K562 (cell line): ENCODE results near the gene WDR93. TPM values are rescaled to one million over a fixed set of nuclear protein-coding genes. Genes with fewer than 3 reads are reported as not detected.

Source experiments
- ATAC-seq: fragments of 200-7000 bp; cut with Tn5 transposase; 3 replicates; pipeline ENCODE4 v1.9.1; 2020; ENCODE audit warnings: moderate library complexity
- BruUV-seq: library from RNA; stranded (reverse); fragments of 400-500 nt; replicated peaks from 2 replicates; lab custom pipeline; 2021; lab: Mats Ljungman, UMichigan
- CTCF ChIA-PET: fragments of 300-600 bp; formaldehyde crosslinking; extraction: SDS; loops from one replicate; lab custom pipeline; 2021; ENCODE audit warnings: low intra/inter-chr PET ratio; lab: Yijun Ruan, JAX
- POLR2A ChIA-PET: fragments of 300-600, 350-650 bp; sonication (Branson Sonifier 250); formaldehyde crosslinking; extraction: SDS; loops from one replicate; lab custom pipeline; 2021; ENCODE audit warnings: antibody characterized with exemption, inconsistent platforms; lab: Yijun Ruan, JAX
- DNase-seq, 4 experiments: peaks; one replicate each; pipeline versions ENCODE4 v3.0.0 to v3.0.0-alpha.2; 2011 to 2018; ENCODE audit warnings: low spot score in 3 of 4, mixed read lengths in 3 of 4; ENCODE audit errors: extremely low read depth in 1 of 4
- FAIRE-seq: peaks from 2 replicates; lab custom pipeline; 2011; peaks lifted over from hg19 to GRCh38; lab: Jason Lieb, UNC
- H2AFZ ChIP-seq: 2 replicates; pipeline ENCODE4 v1.6.0; 2011; ENCODE audit warnings: low read depth, low read length, control low read depth, inconsistent platforms
- H3K27ac ChIP-seq: fragments of 200-600 bp; 3 replicates; pipeline ENCODE4 v1.8.0; 2011; ENCODE audit warnings: low read depth, mild to moderate bottlenecking, control low read depth, inconsistent platforms, low read length, moderate library complexity, mixed read lengths; ENCODE audit errors: extremely low read depth
- H3K27me3 ChIP-seq, 2 experiments: fragments of 300-600 bp in 1 of 2; 2 replicates in 1 of 2; 3 replicates in 1 of 2; pipeline versions ENCODE4 v1.6.0 to v1.8.0; 2011; ENCODE audit warnings: inconsistent platforms in 2 of 2, low read length in 2 of 2, mild to moderate bottlenecking in 1 of 2, mixed read lengths in 1 of 2, moderate library complexity in 1 of 2; ENCODE audit not compliant: control insufficient read depth in 2 of 2, insufficient read depth in 2 of 2
- H3K36me3 ChIP-seq: fragments of 300-600 bp; 3 replicates; pipeline ENCODE4 v1.8.0; 2011; ENCODE audit warnings: mild to moderate bottlenecking, low read length, inconsistent platforms; ENCODE audit not compliant: control insufficient read depth, insufficient read depth
- H3K4me1 ChIP-seq, 2 experiments: fragments of 200-600 bp in 1 of 2; replicated peaks in 1 of 2; 2 replicates in 1 of 2; 3 replicates in 1 of 2; pipeline versions ENCODE4 v1.5.1 to v1.8.0; 2011; ENCODE audit warnings: inconsistent platforms in 2 of 2, low read length in 2 of 2, mild to moderate bottlenecking in 1 of 2, mixed read lengths in 1 of 2, moderate library complexity in 1 of 2; ENCODE audit not compliant: control insufficient read depth in 2 of 2, insufficient read depth in 2 of 2
- H3K4me2 ChIP-seq: 2 replicates; pipeline ENCODE4 v1.6.1; 2011; ENCODE audit warnings: low read length, control low read depth, inconsistent platforms, mixed read lengths; ENCODE audit not compliant: insufficient read depth
- H3K4me3 ChIP-seq: fragments of 200-600 bp; sonication (generic), shearing (Covaris generic); 2 replicates; pipeline ENCODE4 v1.5.1; 2016; ENCODE audit warnings: control low read depth, inconsistent platforms
- H3K79me2 ChIP-seq: fragments of 200-600 bp; 3 replicates; pipeline ENCODE4 v1.8.0; 2011; ENCODE audit warnings: low read length, inconsistent platforms; ENCODE audit not compliant: control insufficient read depth, insufficient read depth
- H3K9ac ChIP-seq, 2 experiments: 2 replicates each; pipeline versions ENCODE4 v1.6.0 to v1.6.1; 2011; ENCODE audit warnings: low read depth in 2 of 2, low read length in 2 of 2, control low read depth in 1 of 2, inconsistent platforms in 1 of 2, mild to moderate bottlenecking in 1 of 2, mixed read lengths in 1 of 2; ENCODE audit not compliant: insufficient read depth in 1 of 2
- H3K9me1 ChIP-seq: one replicate; pipeline ENCODE4 v1.6.0; 2011; ENCODE audit warnings: inconsistent platforms, mild to moderate bottlenecking, low read length, moderate library complexity; ENCODE audit not compliant: control insufficient read depth, insufficient read depth
- H3K9me3 ChIP-seq: replicated peaks from 2 replicates; pipeline ENCODE4 v1.5.1; 2011; ENCODE audit warnings: low read depth, low read length, inconsistent platforms; ENCODE audit not compliant: control insufficient read depth, insufficient read depth
- H4K20me1 ChIP-seq: replicated peaks from 2 replicates; pipeline ENCODE4 v1.6.1; 2011; ENCODE audit warnings: low read length, inconsistent platforms, mixed read lengths; ENCODE audit not compliant: control insufficient read depth, insufficient read depth
- BHLHE40 ChIP-seq: IDR thresholded peaks from 2 replicates; pipeline ENCODE4 v1.6.1; 2011; ENCODE audit warnings: low read length, improper control_type of control experiment
- CBX1 ChIP-seq: sonication (generic); IDR thresholded peaks from 2 replicates; pipeline ENCODE4 v1.6.1; 2016; ENCODE audit warnings: antibody characterized with exemption, low read depth, mild to moderate bottlenecking
- IRF2 ChIP-seq: sonication (generic); formaldehyde crosslinking; IDR thresholded peaks from 2 replicates; pipeline ENCODE4 v1.8.1; 2022; ENCODE audit warnings: mild to moderate bottlenecking, missing genetic modification reagents
- KLF13 ChIP-seq: fragments of 450-650 bp; IDR thresholded peaks from 2 replicates; pipeline ENCODE4 v1.6.1; 2016; ENCODE audit warnings: missing genetic modification characterization, low read depth, mild to moderate bottlenecking, missing compliant biosample characterization, moderate library complexity, borderline replicate concordance
- MYNN ChIP-seq, 2 experiments: sonication (generic); formaldehyde crosslinking in 1 of 2; IDR thresholded peaks; 2 replicates each; pipeline versions ENCODE4 v1.5.0 to v1.6.1; 2016 to 2020; ENCODE audit warnings: antibody characterized with exemption in 1 of 2, missing genetic modification reagents in 1 of 2
- NEUROD1 ChIP-seq: fragments of 150-350 bp; IDR thresholded peaks from 2 replicates; pipeline ENCODE4 v1.6.1; 2014; ENCODE audit warnings: borderline replicate concordance, low read length, low read depth; ENCODE audit not compliant: partially characterized antibody
- ZNF274 ChIP-seq: IDR thresholded peaks from 2 replicates; pipeline ENCODE4 v1.6.1; 2011; ENCODE audit warnings: low read depth, mild to moderate bottlenecking, low read length, moderate library complexity, borderline replicate concordance
- WGBS: fragments of 100-300 bp; shearing (Covaris generic); methylation state at CpG from one replicate; pipeline ENCODE4 v1.1.6; 2016; ENCODE audit warnings: low coverage, mixed read lengths; ENCODE audit not compliant: insufficient coverage; ENCODE audit errors: missing lambda C conversion rate; 5-methylcytosine and 5-hydroxymethylcytosine counted together
- in situ Hi-C: fragments of 300-500 bp; cut with MboI; formaldehyde crosslinking; loops from 4 replicates; pipeline ENCODE4 v1.15.0; 2018; ENCODE audit warnings: inconsistent platforms, mixed read lengths
- intact Hi-C: fragments of 100-400 bp; cut with micrococcal nuclease; formaldehyde crosslinking; loops from 2 replicates; pipeline ENCODE4 v1.14.2; 2022
- polyA plus RNA-seq, 8 experiments: library from polyadenylated mRNA; depleted of rRNA in 4 of 8; stranded (reverse) in 5 of 8; unstranded in 3 of 8; fragments of >200 nt; fragmentation: Nextera tagmentation in 2 of 8; fragmentation: Illumina TruSeq in 1 of 8; extraction: Ambion mirVana in 2 of 8; extraction: Trizol in 1 of 8; gene quantifications; 2 replicates each; pipeline versions ENCODE4 v1.2.1 to v1.2.3, GENCODE V29; 2011 to 2014; ENCODE audit warnings: inconsistent platforms in 1 of 8, missing spikeins in 1 of 8
- total RNA-seq, 7 experiments: library from RNA; depleted of rRNA in 6 of 7; stranded (reverse); fragments of >200 nt in 6 of 7; fragmentation: Illumina TruSeq in 2 of 7; extraction: Trizol in 2 of 7; gene quantifications; 2 replicates each; pipeline versions ENCODE4 v1.2.1 to v1.2.3, GENCODE V29; 2011 to 2021; ENCODE audit warnings: low replicate concordance in 1 of 7
- TF ChIP-seq, protein P1 (sequence below): sonication (generic); formaldehyde crosslinking; IDR thresholded peaks from 2 replicates; pipeline ENCODE4 v1.8.1; 2023; ENCODE audit warnings: mild to moderate bottlenecking, missing genetic modification reagents, moderate library complexity

Gene WDR93
- total and polyA plus RNA-seq, 9 of the 15 experiments (the other 6 are each of a cell fraction or from before 2014, with no cell fraction given) = not detected

DNA sequence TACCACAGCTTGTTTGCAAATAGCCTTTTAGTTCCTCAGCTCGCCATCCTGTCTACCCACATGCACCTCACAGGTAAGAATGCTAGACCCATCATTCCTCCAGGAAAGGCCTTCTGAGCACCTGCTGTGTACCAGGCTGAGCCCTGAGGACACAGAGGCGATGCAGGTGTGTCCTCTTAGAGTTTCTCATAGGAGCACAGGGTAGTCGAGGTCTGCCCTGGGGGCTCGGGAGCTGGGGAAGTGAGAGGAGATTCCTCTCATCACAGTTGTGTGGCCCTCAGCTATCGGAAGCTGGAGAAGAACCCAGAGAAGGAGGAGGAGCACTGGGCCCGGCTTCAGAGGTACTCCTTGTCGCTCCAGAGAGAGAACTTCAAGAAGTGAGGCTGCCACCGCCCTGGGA is 52.4 kb downstream of the WDR93 start:
- Histone ChIP-seq H3K4me1 (peaks cover 0 to 15% of the 10 kb centered on the region in 2 experiments; a peak in 2 of 5 replicates), H3K4me3 (no peak overlapping the region), H3K9me3 (no peaks in the 10 kb centered on the region), H2AFZ (no peak overlapping the region), H3K4me2 (no peak overlapping the region), H3K9ac (peak overlapping the region in 1 of 2 experiments; percentile 64; a peak in 1 of 4 replicates), H3K9me1 (no peaks in the 10 kb centered on the region), H3K27me3 (peaks cover 7 to 50% of the 10 kb centered on the region in 2 experiments; a peak in 3 of 5 replicates), H3K36me3 (no peaks in the 10 kb centered on the region), H4K20me1 (no peaks in the 10 kb centered on the region), H3K27ac (no peak overlapping the region), H3K79me2 (no peaks in the 10 kb centered on the region)
- CTCF ChIA-PET = interaction anchor here (0.6 kb wide), 1 partner anchor 328 kb away, joined by 3 read pairs; no protein-coding TSS in a partner anchor
- POLR2A ChIA-PET = no interaction called here
- 11% methylated on average over 8 of the region's 8 CpGs for WGBS
- in situ Hi-C loops = no loop called here
- DNase-seq = peak in 1 of 4 experiments; percentile 1
- no TSS peak for BruUV-seq
- no peak for FAIRE-seq
- no peak for ATAC-seq
- intact Hi-C loops = loop anchor here (1.0 to 10.0 kb wide), 4 partner anchors 132 to 542 kb away; no protein-coding TSS in a partner anchor
- TF ChIP-seq IRF2 (CRISPR knock-in tag) = no peak
- TF ChIP-seq, protein P1, sequence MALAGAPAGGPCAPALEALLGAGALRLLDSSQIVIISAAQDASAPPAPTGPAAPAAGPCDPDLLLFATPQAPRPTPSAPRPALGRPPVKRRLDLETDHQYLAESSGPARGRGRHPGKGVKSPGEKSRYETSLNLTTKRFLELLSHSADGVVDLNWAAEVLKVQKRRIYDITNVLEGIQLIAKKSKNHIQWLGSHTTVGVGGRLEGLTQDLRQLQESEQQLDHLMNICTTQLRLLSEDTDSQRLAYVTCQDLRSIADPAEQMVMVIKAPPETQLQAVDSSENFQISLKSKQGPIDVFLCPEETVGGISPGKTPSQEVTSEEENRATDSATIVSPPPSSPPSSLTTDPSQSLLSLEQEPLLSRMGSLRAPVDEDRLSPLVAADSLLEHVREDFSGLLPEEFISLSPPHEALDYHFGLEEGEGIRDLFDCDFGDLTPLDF (CRISPR knock-in tag) = no peak
- no peak for TF ChIP-seq NEUROD1

DNA sequence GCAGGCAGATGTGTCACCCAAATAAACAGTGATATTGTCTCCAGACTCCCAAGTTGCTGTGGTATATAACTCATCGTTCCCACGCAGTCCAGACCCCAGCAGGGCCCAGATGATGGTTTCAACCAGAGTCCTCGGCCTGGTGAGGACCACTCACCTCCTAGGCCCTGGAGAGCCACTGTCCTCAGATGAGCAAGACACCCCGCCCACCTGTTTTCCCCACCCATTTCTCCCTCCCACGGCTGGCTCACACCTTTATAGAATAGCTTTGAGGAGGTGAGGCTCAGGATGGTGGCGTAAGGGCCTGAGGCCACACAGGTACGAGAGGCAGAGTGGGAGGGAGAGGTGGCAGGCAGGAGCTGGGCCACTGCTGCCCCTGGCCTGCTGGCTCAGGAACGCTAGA is 53.0 kb downstream of the WDR93 start:
- no peak overlapping the region for H3K4me3 ChIP-seq
- ATAC-seq = no peak
- no peak for FAIRE-seq
- BruUV-seq = no TSS peak
- H3K4me1 ChIP-seq = peaks cover 0 to 17% of the 10 kb centered on the region in 2 experiments; a peak in 2 of 5 replicates
- H3K9me1 ChIP-seq = no peaks in the 10 kb centered on the region
- H3K4me2 ChIP-seq = no peak overlapping the region
- in situ Hi-C loops (no loop called here), intact Hi-C loops (loop anchor here (1.0 to 10.0 kb wide), 4 partner anchors 132 to 541 kb away; no protein-coding TSS in a partner anchor)
- H4K20me1 ChIP-seq = no peaks in the 10 kb centered on the region
- H2AFZ ChIP-seq = no peak overlapping the region
- DNase-seq = peak in 1 of 4 experiments; percentile 6
- POLR2A ChIA-PET = no interaction called here
- no peaks in the 10 kb centered on the region for H3K79me2 ChIP-seq
- H3K9me3 ChIP-seq = no peaks in the 10 kb centered on the region
- no peaks in the 10 kb centered on the region for H3K36me3 ChIP-seq
- no peak overlapping the region for H3K27ac ChIP-seq
- CTCF ChIA-PET = no interaction called here
- H3K27me3 ChIP-seq = peaks cover 7 to 50% of the 10 kb centered on the region in 2 experiments; a peak in 3 of 5 replicates
- H3K9ac ChIP-seq = peak overlapping the region in 1 of 2 experiments; percentile 11; a peak in 1 of 4 replicates
- 7% methylated on average over 8 of the region's 8 CpGs for WGBS
- no peak for TF ChIP-seq KLF13 (tag)
- TF ChIP-seq ZNF274 = no peak
- TF ChIP-seq MYNN (IDR thresholded peaks at IDR 0.05) = no peak
- TF ChIP-seq MYNN (CRISPR knock-in tag; IDR thresholded peaks at IDR 0.05) = no peak
- TF ChIP-seq BHLHE40 = no peak
- no peak for TF ChIP-seq CBX1
